ENCODE measurements around the gene BAIAP2L1. TPM values are rescaled to one million over a fixed set of nuclear protein-coding genes. Genes with fewer than 3 reads are reported as not detected.
"Not testable (repeated sequence)": the region's sequence is repeated elsewhere in the genome, so short reads cannot be mapped to it uniquely, and the experiment has no call there.

Gene BAIAP2L1
- total and polyA plus RNA-seq, 2 donors: 2.2 to 6.1 TPM

DNA sequence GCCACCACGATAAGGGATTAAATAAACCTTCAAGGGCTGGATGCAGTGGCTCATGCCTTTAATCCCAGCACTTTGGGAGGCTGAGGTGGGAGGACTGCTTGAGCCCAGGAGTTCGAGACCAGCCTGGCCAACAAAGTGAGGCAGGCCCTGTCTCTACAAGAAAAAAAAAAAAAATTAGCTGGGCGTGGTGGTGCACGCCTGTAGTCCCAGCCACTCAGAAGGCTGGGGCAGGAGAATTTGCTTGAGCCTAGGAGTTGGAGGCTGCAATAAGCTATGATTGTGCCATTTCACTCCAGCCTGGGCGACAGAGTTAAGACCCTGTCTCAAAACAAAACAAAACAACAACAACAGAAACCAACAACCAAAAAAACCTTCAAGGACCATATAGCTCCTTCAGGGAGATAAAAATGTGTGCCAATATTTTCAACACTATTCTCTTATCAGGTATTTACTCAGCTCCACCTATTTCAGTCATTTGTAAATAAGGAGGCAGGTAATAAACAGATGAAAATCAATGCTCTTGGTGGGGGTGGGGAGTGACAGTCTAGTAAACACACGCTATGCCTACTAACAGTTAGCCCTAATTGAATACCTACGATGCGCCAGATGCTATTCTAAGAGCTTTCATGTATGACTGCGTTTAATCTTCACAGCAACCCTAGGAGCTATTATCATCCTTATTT, 13.2 kb downstream of the BAIAP2L1 start:
- 96% methylated on average over 9 of the region's 9 CpGs for WGBS
- H3K27ac ChIP-seq (ENCODE audit: low read depth in 1 of 2, low read length in 1 of 2): no peak overlapping the region
- H3K27me3 ChIP-seq (ENCODE audit: control insufficient read depth in 2 of 2, insufficient read depth in 1 of 2, low read length in 1 of 2): no peaks in the 10 kb centered on the region
- no peak overlapping the region for H3K4me3 ChIP-seq (ENCODE audit: low read length in 2 of 2)
- DNase-seq (ENCODE audit: low read depth in 6 of 9, low spot score in 9 of 9): no peak
- no peaks in the 10 kb centered on the region for H3K36me3 ChIP-seq (ENCODE audit: control insufficient read depth in 2 of 2, insufficient read depth in 2 of 2, low read length in 1 of 2)
- no peaks in the 10 kb centered on the region for H3K9me3 ChIP-seq (ENCODE audit: control insufficient read depth in 2 of 2, insufficient read depth in 1 of 2, low read length in 1 of 2)
- H3K4me1 ChIP-seq (ENCODE audit: control insufficient read depth in 2 of 2, insufficient read depth in 2 of 2, low read length in 2 of 2): no peaks in the 10 kb centered on the region

DNA sequence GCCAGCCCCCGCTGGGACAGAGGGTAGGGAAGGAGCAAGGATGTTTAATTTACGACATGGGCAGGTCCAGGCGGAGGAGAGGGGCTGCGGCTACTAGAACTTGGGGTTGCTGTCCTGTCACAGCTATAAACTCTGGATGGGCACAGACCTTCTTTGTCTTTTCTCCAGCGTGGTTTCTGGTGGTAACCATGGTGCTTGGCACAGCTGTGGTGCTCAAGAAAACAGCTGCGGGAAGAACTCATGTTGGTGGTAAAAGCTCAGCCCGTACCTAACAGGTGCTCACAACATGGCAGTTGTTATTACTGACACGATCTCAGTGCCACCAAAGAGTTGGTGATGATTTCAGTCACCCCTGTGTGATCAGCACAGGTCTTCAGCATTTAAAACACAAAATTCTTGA, 13.8 kb downstream of the BAIAP2L1 start:
- Histone ChIP-seq H3K4me3 (ENCODE audit: low read length in 2 of 2) (no peak overlapping the region), H3K9me3 (ENCODE audit: control insufficient read depth in 2 of 2, insufficient read depth in 1 of 2, low read length in 1 of 2) (no peaks in the 10 kb centered on the region), H3K4me1 (ENCODE audit: control insufficient read depth in 2 of 2, insufficient read depth in 2 of 2, low read length in 2 of 2) (no peaks in the 10 kb centered on the region), H3K27ac (ENCODE audit: low read depth in 1 of 2, low read length in 1 of 2) (no peak overlapping the region), H3K27me3 (ENCODE audit: control insufficient read depth in 2 of 2, insufficient read depth in 1 of 2, low read length in 1 of 2) (no peaks in the 10 kb centered on the region), H3K36me3 (ENCODE audit: control insufficient read depth in 2 of 2, insufficient read depth in 2 of 2, low read length in 1 of 2) (no peaks in the 10 kb centered on the region)
- DNase-seq (ENCODE audit: low read depth in 6 of 9, low spot score in 9 of 9): no peak
- WGBS: 61% methylated on average over 8 of the region's 8 CpGs

- H3K36me3 ChIP-seq (ENCODE audit: control insufficient read depth in 2 of 2, insufficient read depth in 2 of 2, low read length in 1 of 2); H3K4me3 ChIP-seq (ENCODE audit: low read length in 2 of 2); DNase-seq (ENCODE audit: low read depth in 6 of 9, low spot score in 9 of 9); H3K27me3 ChIP-seq (ENCODE audit: control insufficient read depth in 2 of 2, insufficient read depth in 1 of 2, low read length in 1 of 2); H3K9me3 ChIP-seq (ENCODE audit: control insufficient read depth in 2 of 2, insufficient read depth in 1 of 2, low read length in 1 of 2); H3K27ac ChIP-seq (ENCODE audit: low read depth in 1 of 2, low read length in 1 of 2); H3K4me1 ChIP-seq (ENCODE audit: control insufficient read depth in 2 of 2, insufficient read depth in 2 of 2, low read length in 2 of 2): not testable (repeated sequence)
- 94% methylated on average over 4 of the region's 5 CpGs for WGBS
These were observed 15.4 kb downstream of the BAIAP2L1 start for GRCh38 chr7:98385532-98385931.

DNA sequence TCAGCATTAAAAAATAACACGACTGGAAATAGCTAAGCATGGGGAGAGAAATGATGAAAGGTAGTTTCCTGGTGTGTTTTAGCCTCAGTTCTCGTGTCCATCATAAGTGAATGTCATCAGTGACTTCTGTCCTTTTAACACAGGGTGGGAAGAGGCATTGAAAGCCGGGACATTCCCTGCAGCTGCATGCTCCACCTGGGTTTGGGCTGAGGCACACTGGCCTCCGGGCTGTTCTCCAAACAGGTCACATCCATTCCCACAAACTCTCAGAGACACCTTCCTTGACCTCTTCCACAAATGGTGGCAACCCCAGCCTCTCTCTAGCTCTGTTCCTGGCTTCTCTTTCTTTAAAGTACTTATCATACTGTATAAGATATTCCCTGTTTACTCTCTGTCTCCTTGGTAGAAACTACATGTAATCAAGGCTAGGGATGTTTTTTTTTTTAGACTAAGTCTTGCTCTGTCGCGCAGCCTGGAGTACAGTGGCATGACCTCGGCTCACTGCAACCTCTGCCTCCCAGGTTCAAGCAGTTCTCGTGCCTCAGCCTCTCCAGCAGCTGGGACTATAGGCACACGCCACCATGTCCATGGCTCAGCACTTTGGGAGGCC, 22.6 kb downstream of the BAIAP2L1 start:
- WGBS: 87% methylated on average over 9 of the region's 9 CpGs
- H3K9me3 ChIP-seq (ENCODE audit: control insufficient read depth in 2 of 2, insufficient read depth in 1 of 2, low read length in 1 of 2): no peaks in the 10 kb centered on the region
- H3K27ac ChIP-seq (ENCODE audit: low read depth in 1 of 2, low read length in 1 of 2): no peak overlapping the region
- H3K4me3 ChIP-seq (ENCODE audit: low read length in 2 of 2): no peak overlapping the region
- no peaks in the 10 kb centered on the region for H3K36me3 ChIP-seq (ENCODE audit: control insufficient read depth in 2 of 2, insufficient read depth in 2 of 2, low read length in 1 of 2)
- no peak for DNase-seq (ENCODE audit: low read depth in 6 of 9, low spot score in 9 of 9)
- H3K4me1 ChIP-seq (ENCODE audit: control insufficient read depth in 2 of 2, insufficient read depth in 2 of 2, low read length in 2 of 2): no peaks in the 10 kb centered on the region
- no peaks in the 10 kb centered on the region for H3K27me3 ChIP-seq (ENCODE audit: control insufficient read depth in 2 of 2, insufficient read depth in 1 of 2, low read length in 1 of 2)

DNA sequence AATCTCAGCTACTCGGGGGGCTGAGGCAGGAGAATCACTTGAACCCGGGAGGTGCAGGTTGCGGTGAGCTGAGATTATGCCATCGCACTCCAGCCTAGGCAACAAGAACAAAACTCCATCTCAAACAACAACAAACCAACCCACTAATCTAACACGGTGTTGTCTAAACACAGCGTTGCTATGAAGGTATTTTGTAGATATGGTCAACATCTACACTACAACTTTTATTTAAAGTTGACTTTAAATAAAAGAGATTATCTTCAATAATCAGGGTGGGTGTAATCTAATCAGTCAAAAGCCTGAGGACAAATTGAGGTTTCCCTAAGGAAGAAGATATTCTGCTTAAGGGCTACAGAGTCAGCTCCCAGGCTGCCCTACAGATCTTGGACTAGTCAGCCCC, 24.2 kb downstream of the BAIAP2L1 start:
- Histone ChIP-seq H3K27ac (ENCODE audit: low read depth in 1 of 2, low read length in 1 of 2) (no peak overlapping the region), H3K36me3 (ENCODE audit: control insufficient read depth in 2 of 2, insufficient read depth in 2 of 2, low read length in 1 of 2) (no peaks in the 10 kb centered on the region), H3K9me3 (ENCODE audit: control insufficient read depth in 2 of 2, insufficient read depth in 1 of 2, low read length in 1 of 2) (no peaks in the 10 kb centered on the region), H3K4me3 (ENCODE audit: low read length in 2 of 2) (no peak overlapping the region), H3K27me3 (ENCODE audit: control insufficient read depth in 2 of 2, insufficient read depth in 1 of 2, low read length in 1 of 2) (no peaks in the 10 kb centered on the region), H3K4me1 (ENCODE audit: control insufficient read depth in 2 of 2, insufficient read depth in 2 of 2, low read length in 2 of 2) (no peaks in the 10 kb centered on the region)
- DNase-seq (ENCODE audit: low read depth in 6 of 9, low spot score in 9 of 9): no peak
- 99% methylated on average over 6 of the region's 6 CpGs for WGBS

DNA sequence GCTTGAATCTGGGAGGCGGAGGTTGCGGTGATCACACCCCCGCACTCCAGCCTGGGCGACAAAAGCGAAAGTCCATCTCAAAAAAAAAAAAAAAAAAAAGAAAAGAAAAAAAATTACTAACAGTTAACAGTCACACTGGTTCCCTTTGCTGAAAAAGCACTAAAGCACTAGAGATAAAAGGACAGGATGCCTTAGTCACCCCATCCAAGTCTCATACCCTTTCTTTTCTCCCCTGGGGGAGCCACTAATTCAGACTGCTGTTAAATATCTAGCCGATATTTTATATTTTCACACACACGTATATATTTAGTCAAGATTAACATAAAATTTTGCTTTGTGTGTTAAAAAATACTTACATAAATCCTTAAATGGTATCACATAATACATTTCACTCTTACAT, 25.2 kb downstream of the BAIAP2L1 start:
- Histone ChIP-seq H3K27ac (ENCODE audit: low read depth in 1 of 2, low read length in 1 of 2) (no peak overlapping the region), H3K4me3 (ENCODE audit: low read length in 2 of 2) (no peak overlapping the region), H3K4me1 (ENCODE audit: control insufficient read depth in 2 of 2, insufficient read depth in 2 of 2, low read length in 2 of 2) (no peaks in the 10 kb centered on the region), H3K27me3 (ENCODE audit: control insufficient read depth in 2 of 2, insufficient read depth in 1 of 2, low read length in 1 of 2) (no peaks in the 10 kb centered on the region), H3K9me3 (ENCODE audit: control insufficient read depth in 2 of 2, insufficient read depth in 1 of 2, low read length in 1 of 2) (no peaks in the 10 kb centered on the region), H3K36me3 (ENCODE audit: control insufficient read depth in 2 of 2, insufficient read depth in 2 of 2, low read length in 1 of 2) (no peaks in the 10 kb centered on the region)
- 96% methylated on average over 7 of the region's 7 CpGs for WGBS
- no peak for DNase-seq (ENCODE audit: low read depth in 6 of 9, low spot score in 9 of 9)

GRCh38 chr7:98374285-98374680, 26.6 kb downstream of the BAIAP2L1 start:
- Histone ChIP-seq H3K9me3 (ENCODE audit: control insufficient read depth in 2 of 2, insufficient read depth in 1 of 2, low read length in 1 of 2) (no peaks in the 10 kb centered on the region), H3K36me3 (ENCODE audit: control insufficient read depth in 2 of 2, insufficient read depth in 2 of 2, low read length in 1 of 2) (no peaks in the 10 kb centered on the region), H3K27me3 (ENCODE audit: control insufficient read depth in 2 of 2, insufficient read depth in 1 of 2, low read length in 1 of 2) (no peaks in the 10 kb centered on the region), H3K27ac (ENCODE audit: low read depth in 1 of 2, low read length in 1 of 2) (no peak overlapping the region), H3K4me1 (ENCODE audit: control insufficient read depth in 2 of 2, insufficient read depth in 2 of 2, low read length in 2 of 2) (no peaks in the 10 kb centered on the region), H3K4me3 (ENCODE audit: low read length in 2 of 2) (no peak overlapping the region)
- WGBS: 95% methylated on average over 3 of the region's 3 CpGs
- DNase-seq (ENCODE audit: low read depth in 6 of 9, low spot score in 9 of 9): no peak

GRCh38 chr7:98372993-98373392, 27.9 kb downstream of the BAIAP2L1 start:
- DNase-seq (ENCODE audit: low read depth in 6 of 9, low spot score in 9 of 9): no peak
- WGBS: 97% methylated on average over 3 of the region's 3 CpGs

GRCh38 chr7:98369726-98370125, 31.2 kb downstream of the BAIAP2L1 start:
- Histone ChIP-seq H3K36me3 (ENCODE audit: control insufficient read depth in 2 of 2, insufficient read depth in 2 of 2, low read length in 1 of 2) (no peaks in the 10 kb centered on the region), H3K4me3 (ENCODE audit: low read length in 2 of 2) (no peak overlapping the region), H3K4me1 (ENCODE audit: control insufficient read depth in 2 of 2, insufficient read depth in 2 of 2, low read length in 2 of 2) (no peaks in the 10 kb centered on the region), H3K9me3 (ENCODE audit: control insufficient read depth in 2 of 2, insufficient read depth in 1 of 2, low read length in 1 of 2) (no peaks in the 10 kb centered on the region), H3K27me3 (ENCODE audit: control insufficient read depth in 2 of 2, insufficient read depth in 1 of 2, low read length in 1 of 2) (no peaks in the 10 kb centered on the region), H3K27ac (ENCODE audit: low read depth in 1 of 2, low read length in 1 of 2) (no peak overlapping the region)
- 93% methylated on average over 7 of the region's 7 CpGs for WGBS
- DNase-seq (ENCODE audit: low read depth in 6 of 9, low spot score in 9 of 9): no peak

More at GRCh38 chr7:98372993-98373392, 27.9 kb downstream of the BAIAP2L1 start:
- H3K9me3 ChIP-seq (ENCODE audit: control insufficient read depth in 2 of 2, insufficient read depth in 1 of 2, low read length in 1 of 2): no peaks in the 10 kb centered on the region
- no peaks in the 10 kb centered on the region for H3K4me1 ChIP-seq (ENCODE audit: control insufficient read depth in 2 of 2, insufficient read depth in 2 of 2, low read length in 2 of 2)
- H3K4me3 ChIP-seq (ENCODE audit: low read length in 2 of 2): no peak overlapping the region
- H3K27ac ChIP-seq (ENCODE audit: low read depth in 1 of 2, low read length in 1 of 2): no peak overlapping the region
- H3K27me3 ChIP-seq (ENCODE audit: control insufficient read depth in 2 of 2, insufficient read depth in 1 of 2, low read length in 1 of 2): no peaks in the 10 kb centered on the region
- H3K36me3 ChIP-seq (ENCODE audit: control insufficient read depth in 2 of 2, insufficient read depth in 2 of 2, low read length in 1 of 2): no peaks in the 10 kb centered on the region

Data from thymus (tissue), 11 donors.